ENCODE data around the gene EXOC6B. TPM values are rescaled to one million over a fixed set of nuclear protein-coding genes. Genes with fewer than 3 reads are reported as not detected.

EXOC6B gene
- total RNA-seq, 2 experiments from 2014 or later: 16.9 to 17.5 TPM

DNA sequence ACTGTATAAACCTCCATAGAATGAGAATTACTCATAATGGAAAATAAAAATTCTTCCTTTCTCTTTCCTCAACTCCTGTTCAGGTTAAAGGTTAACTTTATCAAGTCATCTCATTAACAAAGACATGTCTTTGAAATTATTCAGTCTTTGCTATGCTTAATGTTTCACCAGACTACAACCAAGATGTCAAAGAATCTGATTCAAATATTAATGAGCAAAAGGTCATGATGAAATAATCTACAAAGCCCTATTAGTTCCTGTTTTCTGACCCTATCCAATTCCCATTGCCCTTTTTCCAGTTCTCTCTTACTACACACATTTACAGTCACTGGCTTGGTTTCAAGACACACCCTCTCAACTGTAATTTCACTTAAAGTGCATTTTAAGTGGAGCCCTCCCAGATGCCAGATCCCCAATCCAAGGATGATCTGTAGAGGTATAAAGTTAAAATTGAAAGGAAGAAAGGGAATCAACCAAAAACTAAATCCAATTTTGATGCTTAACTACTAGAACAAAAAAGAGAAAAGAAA lies 431.2 kb downstream of the EXOC6B start:
- no peaks in the 10 kb centered on the region for H3K36me3 ChIP-seq (ENCODE audit: insufficient read depth, low read length)
- Mint-ChIP-seq H3K4me3 (no peak overlapping the region), H3K27ac (no peak overlapping the region), H3K9me3 (peaks cover 10% of the 10 kb centered on the region), H3K27me3 (no peaks in the 10 kb centered on the region), H3K36me3 (ENCODE audit: low read depth) (peaks cover 53% of the 10 kb centered on the region), H3K4me1 (ENCODE audit: low read depth) (no peaks in the 10 kb centered on the region)
- intact Hi-C loops (cut with DNase I, micrococcal nuclease): no loop called here
- ChIA-PET CTCF (no interaction called here), POLR2A (no interaction called here)
- no peak overlapping the region for H3K4me3 ChIP-seq (ENCODE audit: low read length)
- H3K27me3 ChIP-seq (ENCODE audit: control insufficient read depth in 1 of 2, insufficient read depth in 2 of 2, low read length in 2 of 2): no peaks in the 10 kb centered on the region
- H3K27ac ChIP-seq (ENCODE audit: low read depth in 1 of 2, low read length in 2 of 2): no peak overlapping the region
- DNase-seq (no peak), ATAC-seq (ENCODE audit: poor library complexity) (no peak)
- peaks cover 11% of the 10 kb centered on the region in 2 experiments for H3K9me3 ChIP-seq (ENCODE audit: control insufficient read depth in 1 of 2, insufficient read depth in 1 of 2, low read length in 2 of 2)
- TF ChIP-seq, protein P1, sequence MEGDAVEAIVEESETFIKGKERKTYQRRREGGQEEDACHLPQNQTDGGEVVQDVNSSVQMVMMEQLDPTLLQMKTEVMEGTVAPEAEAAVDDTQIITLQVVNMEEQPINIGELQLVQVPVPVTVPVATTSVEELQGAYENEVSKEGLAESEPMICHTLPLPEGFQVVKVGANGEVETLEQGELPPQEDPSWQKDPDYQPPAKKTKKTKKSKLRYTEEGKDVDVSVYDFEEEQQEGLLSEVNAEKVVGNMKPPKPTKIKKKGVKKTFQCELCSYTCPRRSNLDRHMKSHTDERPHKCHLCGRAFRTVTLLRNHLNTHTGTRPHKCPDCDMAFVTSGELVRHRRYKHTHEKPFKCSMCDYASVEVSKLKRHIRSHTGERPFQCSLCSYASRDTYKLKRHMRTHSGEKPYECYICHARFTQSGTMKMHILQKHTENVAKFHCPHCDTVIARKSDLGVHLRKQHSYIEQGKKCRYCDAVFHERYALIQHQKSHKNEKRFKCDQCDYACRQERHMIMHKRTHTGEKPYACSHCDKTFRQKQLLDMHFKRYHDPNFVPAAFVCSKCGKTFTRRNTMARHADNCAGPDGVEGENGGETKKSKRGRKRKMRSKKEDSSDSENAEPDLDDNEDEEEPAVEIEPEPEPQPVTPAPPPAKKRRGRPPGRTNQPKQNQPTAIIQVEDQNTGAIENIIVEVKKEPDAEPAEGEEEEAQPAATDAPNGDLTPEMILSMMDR (IDR thresholded peaks at IDR 0.05): no peak
- H3K4me1 ChIP-seq (ENCODE audit: insufficient read depth, low read length): no peaks in the 10 kb centered on the region

DNA sequence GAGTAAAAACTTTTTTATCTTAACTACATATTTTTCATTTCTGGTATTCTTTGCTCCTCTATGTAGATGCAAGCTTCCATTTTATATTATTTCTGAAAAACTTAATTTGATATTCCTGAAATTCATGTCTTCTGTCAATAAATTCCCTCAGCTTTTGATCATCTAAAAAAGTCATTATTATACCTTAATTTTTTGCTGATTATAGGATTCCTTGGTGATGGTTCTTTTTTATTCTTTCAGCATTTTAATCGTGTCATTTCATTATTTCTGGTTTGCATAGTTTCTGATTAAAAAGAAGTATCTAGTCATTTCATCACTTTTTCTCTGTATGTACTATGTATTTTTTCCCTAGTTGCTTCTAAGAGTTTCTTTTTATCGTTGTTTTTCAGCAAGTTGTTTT lies 436.4 kb downstream of the EXOC6B start:
- TF ChIP-seq, protein P1 (IDR thresholded peaks at IDR 0.05): no peak
- ChIA-PET CTCF (no interaction called here), POLR2A (no interaction called here)
- Mint-ChIP-seq H3K36me3 (ENCODE audit: low read depth) (peaks cover 44% of the 10 kb centered on the region), H3K27ac (no peak overlapping the region), H3K27me3 (no peaks in the 10 kb centered on the region), H3K4me3 (no peak overlapping the region), H3K9me3 (peaks cover 12% of the 10 kb centered on the region), H3K4me1 (ENCODE audit: low read depth) (no peaks in the 10 kb centered on the region)
- Histone ChIP-seq H3K27ac (ENCODE audit: low read depth in 1 of 2, low read length in 2 of 2) (no peak overlapping the region), H3K4me1 (ENCODE audit: insufficient read depth, low read length) (no peaks in the 10 kb centered on the region), H3K27me3 (ENCODE audit: control insufficient read depth in 1 of 2, insufficient read depth in 2 of 2, low read length in 2 of 2) (no peaks in the 10 kb centered on the region), H3K36me3 (ENCODE audit: insufficient read depth, low read length) (no peaks in the 10 kb centered on the region), H3K4me3 (ENCODE audit: low read length) (no peak overlapping the region), H3K9me3 (ENCODE audit: control insufficient read depth in 1 of 2, insufficient read depth in 1 of 2, low read length in 2 of 2) (peaks cover 11 to 21% of the 10 kb centered on the region in 2 experiments)
- intact Hi-C loops (cut with DNase I, micrococcal nuclease): no loop called here
- ATAC-seq (ENCODE audit: poor library complexity): no peak
- DNase-seq: no peak

DNA sequence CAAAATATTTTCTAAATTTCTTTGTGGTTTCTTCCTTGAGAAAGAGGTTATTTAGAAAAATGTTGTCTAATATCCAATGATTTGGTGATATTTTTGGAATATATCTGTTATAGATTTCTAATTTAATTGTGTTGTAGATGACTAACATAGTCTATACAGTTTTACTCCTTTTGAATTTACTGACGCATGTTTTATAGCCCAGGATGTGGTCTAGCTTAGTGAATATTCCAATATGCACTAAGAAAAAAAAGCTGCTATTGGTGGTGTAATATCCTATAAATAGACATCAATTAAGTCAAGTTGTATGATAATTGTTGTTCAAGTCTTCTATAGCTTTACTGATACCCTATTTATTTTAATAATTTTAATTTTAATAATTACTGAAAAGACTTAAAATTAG lies 437.6 kb downstream of the EXOC6B start:
- no peaks in the 10 kb centered on the region for H3K27me3 ChIP-seq (ENCODE audit: control insufficient read depth in 1 of 2, insufficient read depth in 2 of 2, low read length in 2 of 2)
- peaks cover 11 to 21% of the 10 kb centered on the region in 2 experiments for H3K9me3 ChIP-seq (ENCODE audit: control insufficient read depth in 1 of 2, insufficient read depth in 1 of 2, low read length in 2 of 2)
- intact Hi-C loops (cut with DNase I, micrococcal nuclease): no loop called here
- Mint-ChIP-seq H3K27ac (no peak overlapping the region), H3K4me3 (no peak overlapping the region), H3K27me3 (no peaks in the 10 kb centered on the region), H3K36me3 (ENCODE audit: low read depth) (peaks cover 50% of the 10 kb centered on the region), H3K9me3 (peaks cover 12% of the 10 kb centered on the region), H3K4me1 (ENCODE audit: low read depth) (no peaks in the 10 kb centered on the region)
- ChIA-PET POLR2A (no interaction called here), CTCF (no interaction called here)
- no peaks in the 10 kb centered on the region for H3K4me1 ChIP-seq (ENCODE audit: insufficient read depth, low read length)
- no peak overlapping the region for H3K27ac ChIP-seq (ENCODE audit: low read depth in 1 of 2, low read length in 2 of 2)
- TF ChIP-seq, protein P1 (IDR thresholded peaks at IDR 0.05): no peak
- ATAC-seq (ENCODE audit: poor library complexity) (no peak), DNase-seq (no peak)
- no peaks in the 10 kb centered on the region for H3K36me3 ChIP-seq (ENCODE audit: insufficient read depth, low read length)
- H3K4me3 ChIP-seq (ENCODE audit: low read length): no peak overlapping the region
